A673 (cell line): ENCODE results near the gene INSRR.

Experiments
- EZH2 ChIP-seq: fragments of 200-600 bp; sonication (generic); IDR thresholded peaks from 2 replicates; pipeline ENCODE4 v1.6.1; 2017; ENCODE audit warnings: borderline replicate concordance, low read depth, mild to moderate bottlenecking, mixed read lengths, antibody characterized with exemption, low read length; ENCODE audit not compliant: poor library complexity, severe bottlenecking
- TF ChIP-seq, protein P1 (sequence below): fragments of 300-800, 200-600 bp; sonication (generic); conservative IDR thresholded peaks from 2 replicates; pipeline ENCODE4 v1.5.1; 2017; ENCODE audit warnings: low read depth, mild to moderate bottlenecking, antibody characterized with exemption, low read length, moderate library complexity, mixed read lengths

DNA sequence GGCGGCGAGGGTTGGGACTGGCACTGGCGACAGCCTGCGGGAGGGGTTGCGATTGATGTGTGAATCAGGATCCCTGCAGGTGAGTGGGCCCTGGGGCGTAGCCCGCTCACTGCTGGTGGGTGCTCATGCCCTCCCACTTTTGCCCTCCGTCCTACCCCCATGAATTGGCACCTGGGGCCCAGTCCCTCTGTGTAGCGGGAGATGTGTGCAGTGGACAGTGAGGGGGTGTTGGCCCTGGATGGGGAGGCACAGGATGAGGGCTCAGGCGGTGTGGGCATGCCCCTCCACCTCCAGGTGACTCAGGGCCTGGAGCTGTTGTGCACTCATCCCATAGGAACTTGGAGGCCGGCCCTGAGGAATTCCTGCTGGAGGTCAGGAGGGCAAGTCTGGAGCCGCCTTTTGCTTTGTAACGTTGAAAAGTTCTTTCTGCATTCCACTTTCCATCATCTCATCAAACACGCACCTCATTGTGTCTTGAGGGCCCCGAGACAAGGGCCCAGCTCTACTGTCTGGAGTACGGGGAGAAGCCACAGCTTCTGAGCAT is 37.6 kb upstream of the INSRR start:
- TF ChIP-seq, protein P1, sequence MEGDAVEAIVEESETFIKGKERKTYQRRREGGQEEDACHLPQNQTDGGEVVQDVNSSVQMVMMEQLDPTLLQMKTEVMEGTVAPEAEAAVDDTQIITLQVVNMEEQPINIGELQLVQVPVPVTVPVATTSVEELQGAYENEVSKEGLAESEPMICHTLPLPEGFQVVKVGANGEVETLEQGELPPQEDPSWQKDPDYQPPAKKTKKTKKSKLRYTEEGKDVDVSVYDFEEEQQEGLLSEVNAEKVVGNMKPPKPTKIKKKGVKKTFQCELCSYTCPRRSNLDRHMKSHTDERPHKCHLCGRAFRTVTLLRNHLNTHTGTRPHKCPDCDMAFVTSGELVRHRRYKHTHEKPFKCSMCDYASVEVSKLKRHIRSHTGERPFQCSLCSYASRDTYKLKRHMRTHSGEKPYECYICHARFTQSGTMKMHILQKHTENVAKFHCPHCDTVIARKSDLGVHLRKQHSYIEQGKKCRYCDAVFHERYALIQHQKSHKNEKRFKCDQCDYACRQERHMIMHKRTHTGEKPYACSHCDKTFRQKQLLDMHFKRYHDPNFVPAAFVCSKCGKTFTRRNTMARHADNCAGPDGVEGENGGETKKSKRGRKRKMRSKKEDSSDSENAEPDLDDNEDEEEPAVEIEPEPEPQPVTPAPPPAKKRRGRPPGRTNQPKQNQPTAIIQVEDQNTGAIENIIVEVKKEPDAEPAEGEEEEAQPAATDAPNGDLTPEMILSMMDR = no peak
- TF ChIP-seq EZH2 = no peak
